ENCODE measurements around the gene GPR155. TPM values are rescaled to one million over a fixed set of nuclear protein-coding genes. Genes with fewer than 3 reads are reported as not detected.

The GPR155 gene
- total RNA-seq, 4 donors from 2014 or later, result 2.1 to 9.9 (median 3.6) TPM

GRCh38 chr2:174442546-174443510, 44.0 kb downstream of the GPR155 start:
- no peak overlapping the region for H3K4me3 ChIP-seq
- H3K4me1 ChIP-seq, result peaks cover 0 to 12% (median 0%) of the 10 kb centered on the region in 3 donors
- peaks cover 0 to 60% (median 0%) of the 10 kb centered on the region in 3 donors for H3K36me3 ChIP-seq
- 59 to 65% methylated on average over 3 of the region's 3 CpGs for WGBS, 2 donors
- TF ChIP-seq CTCF (IDR thresholded peaks at IDR 0.05), result no peak
- TF ChIP-seq POLR2A (IDR thresholded peaks at IDR 0.05), result no peak
- no peaks in the 10 kb centered on the region for H3K27me3 ChIP-seq
- no peaks in the 10 kb centered on the region for H3K9me3 ChIP-seq
- intact Hi-C loops (cut with DNase I), result no loop called here
- H3K27ac ChIP-seq, result no peak overlapping the region
- DNase-seq, result no peak

- no peak overlapping the region for H3K4me3 ChIP-seq
- no peaks in the 10 kb centered on the region for H3K9me3 ChIP-seq
- DNase-seq, result no peak
- peaks cover 0 to 56% (median 0%) of the 10 kb centered on the region in 3 donors for H3K36me3 ChIP-seq
- 84 to 88% methylated on average over 2 of the region's 2 CpGs for WGBS, 2 donors
- peaks cover 0 to 7% (median 0%) of the 10 kb centered on the region in 3 donors for H3K4me1 ChIP-seq
- TF ChIP-seq POLR2A (IDR thresholded peaks at IDR 0.05) (no peak), CTCF (IDR thresholded peaks at IDR 0.05) (no peak)
- H3K27me3 ChIP-seq, result no peaks in the 10 kb centered on the region
- no peak overlapping the region for H3K27ac ChIP-seq
- intact Hi-C loops (cut with DNase I), result no loop called here
Observed at GRCh38 chr2:174439950-174440349, 46.9 kb downstream of the GPR155 start.

- Histone ChIP-seq H3K27me3 (no peaks in the 10 kb centered on the region), H3K4me1 (peaks cover 0 to 7% (median 0%) of the 10 kb centered on the region in 3 donors), H3K36me3 (peaks cover 0 to 56% (median 0%) of the 10 kb centered on the region in 3 donors), H3K9me3 (no peaks in the 10 kb centered on the region), H3K27ac (no peak overlapping the region), H3K4me3 (no peak overlapping the region)
- WGBS, 2 donors, result 84 to 87% methylated on average over 2 of the region's 2 CpGs
- no peak for DNase-seq
- intact Hi-C loops (cut with DNase I), result no loop called here
- TF ChIP-seq CTCF (IDR thresholded peaks at IDR 0.05) (no peak), POLR2A (IDR thresholded peaks at IDR 0.05) (no peak)
Observed at GRCh38 chr2:174439323-174439722, 47.5 kb downstream of the GPR155 start.

- peaks cover 0 to 7% (median 0%) of the 10 kb centered on the region in 3 donors for H3K4me1 ChIP-seq
- H3K27me3 ChIP-seq, result no peaks in the 10 kb centered on the region
- no peaks in the 10 kb centered on the region for H3K9me3 ChIP-seq
- intact Hi-C loops (cut with DNase I), result no loop called here
- no peak overlapping the region for H3K4me3 ChIP-seq
- TF ChIP-seq CTCF (IDR thresholded peaks at IDR 0.05) (no peak), POLR2A (IDR thresholded peaks at IDR 0.05) (no peak)
- 76 to 86% methylated on average over 8 to 13 of the region's 13 CpGs for WGBS, 2 donors
- DNase-seq, result no peak
- H3K36me3 ChIP-seq, result peaks cover 0 to 53% (median 0%) of the 10 kb centered on the region in 3 donors
- no peak overlapping the region for H3K27ac ChIP-seq
Observed at GRCh38 chr2:174438146-174438886, 48.5 kb downstream of the GPR155 start.

- intact Hi-C loops (cut with DNase I), result no loop called here
- no peaks in the 10 kb centered on the region for H3K9me3 ChIP-seq
- no peak overlapping the region for H3K27ac ChIP-seq
- TF ChIP-seq CTCF (IDR thresholded peaks at IDR 0.05) (no peak), POLR2A (IDR thresholded peaks at IDR 0.05) (no peak)
- no peaks in the 10 kb centered on the region for H3K4me1 ChIP-seq
- DNase-seq, result no peak
- no peaks in the 10 kb centered on the region for H3K27me3 ChIP-seq
- no peak overlapping the region for H3K4me3 ChIP-seq
- peaks cover 0 to 53% (median 0%) of the 10 kb centered on the region in 3 donors for H3K36me3 ChIP-seq
Observed at GRCh38 chr2:174436351-174436750, 50.5 kb downstream of the GPR155 start.
